GM12891 (cell line): Measurements from ENCODE around the gene SLC30A5.
"Not testable (repeated sequence)": the region's sequence is repeated elsewhere in the genome, so short reads cannot be mapped to it uniquely, and the experiment has no call there.

Experiments
- DNase-seq: peaks from one replicate; pipeline ENCODE4 v3.0.0; 2011; ENCODE audit warnings: low spot score; ENCODE audit not compliant: insufficient read length
- FAIRE-seq: peaks from 2 replicates; lab custom pipeline; 2011; peaks lifted over from hg19 to GRCh38; lab: Jason Lieb, UNC
- PAX5 ChIP-seq: IDR thresholded peaks from 2 replicates; pipeline ENCODE4 v1.6.1; 2011; ENCODE audit warnings: low read length, moderate library complexity, mild to moderate bottlenecking; ENCODE audit not compliant: insufficient read depth, severe bottlenecking
- POLR2A ChIP-seq: IDR thresholded peaks from 2 replicates; pipeline ENCODE4 v1.6.1; 2011; ENCODE audit warnings: low read depth, low read length, control low read depth
- POLR2AphosphoS5 ChIP-seq: IDR thresholded peaks from 2 replicates; pipeline ENCODE4 v1.6.1; 2011; ENCODE audit warnings: low read depth, low read length, control low read depth
- POU2F2 ChIP-seq: IDR thresholded peaks from 2 replicates; pipeline ENCODE4 v1.6.1; 2011; ENCODE audit warnings: low read depth, mild to moderate bottlenecking, control low read depth, low read length, moderate library complexity
- SPI1 ChIP-seq: IDR thresholded peaks from 2 replicates; pipeline ENCODE4 v1.6.1; 2011; ENCODE audit warnings: low read depth, low read length, control low read depth
- TAF1 ChIP-seq: IDR thresholded peaks from 2 replicates; pipeline ENCODE4 v1.6.1; 2011; ENCODE audit warnings: low read depth, low read length, control low read depth

Gene SLC30A5

DNA sequence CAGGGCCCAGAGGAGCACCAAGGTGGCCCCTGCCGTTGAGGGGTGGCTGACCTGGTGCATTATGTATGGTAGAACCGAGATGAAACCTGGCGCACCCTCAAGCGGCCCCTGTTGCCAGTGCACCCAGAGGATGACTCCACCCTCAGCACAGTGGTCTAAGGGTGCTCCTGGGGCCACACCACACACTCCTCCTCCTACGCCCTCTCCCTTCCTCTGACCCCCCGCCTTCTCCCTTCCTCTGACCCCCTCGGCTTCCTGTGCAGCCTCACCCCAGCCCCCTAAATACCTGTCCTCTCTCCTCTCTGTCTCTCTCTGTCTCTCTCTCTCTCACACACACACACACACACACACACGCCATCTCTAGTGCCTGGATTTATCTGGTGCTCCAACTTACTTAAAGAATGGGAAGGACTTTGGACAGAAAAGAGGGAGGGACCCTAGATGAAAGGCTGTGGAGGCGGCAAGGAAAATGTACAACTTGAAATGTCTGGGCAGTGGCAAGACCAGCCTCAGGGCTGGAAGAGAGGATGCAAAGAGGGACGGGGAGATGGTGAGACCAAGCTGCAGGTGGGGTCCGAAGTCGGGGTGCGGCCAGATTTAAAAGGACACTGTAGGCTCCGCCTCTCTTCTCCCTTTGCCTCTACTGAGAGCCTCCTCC lies 18.2 kb upstream of the SLC30A5 start:
- DNase-seq (no peak), FAIRE-seq (no peak)
- no peak for TF ChIP-seq POU2F2

DNA sequence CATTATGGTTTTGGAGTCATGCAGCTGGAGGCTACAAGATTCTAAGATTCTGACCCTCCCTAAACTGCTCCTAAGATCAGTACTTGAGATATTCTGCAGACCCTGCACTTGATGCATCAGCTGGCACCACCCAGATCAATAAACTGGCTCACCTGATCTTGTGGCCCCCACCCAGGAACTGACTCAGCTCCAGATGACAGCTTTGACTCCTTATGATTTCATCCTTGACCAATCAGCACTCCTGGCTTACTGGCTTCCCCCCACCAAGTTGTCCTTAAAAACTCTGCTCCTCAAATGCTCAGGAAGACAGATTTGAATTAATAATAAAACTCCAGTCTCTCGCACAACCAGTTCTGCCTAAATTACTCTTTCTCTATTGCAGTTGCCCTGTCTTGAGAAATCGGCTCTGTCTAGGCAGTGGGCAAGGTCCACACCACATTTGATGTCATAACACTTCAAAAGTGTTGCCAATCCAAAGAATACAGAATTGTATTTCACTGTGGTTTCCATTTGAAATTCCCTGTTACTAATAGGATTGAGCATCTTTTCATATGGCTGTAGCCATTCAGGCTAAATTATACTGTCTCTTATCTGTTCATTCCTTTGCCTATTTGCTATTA lies 14.8 kb upstream of the SLC30A5 start:
- no peak for FAIRE-seq
- no peak for TF ChIP-seq SPI1
- no peak for TF ChIP-seq TAF1
- no peak for TF ChIP-seq POU2F2
- no peak for TF ChIP-seq POLR2AphosphoS5
- no peak for TF ChIP-seq POLR2A
- DNase-seq: no peak

DNA sequence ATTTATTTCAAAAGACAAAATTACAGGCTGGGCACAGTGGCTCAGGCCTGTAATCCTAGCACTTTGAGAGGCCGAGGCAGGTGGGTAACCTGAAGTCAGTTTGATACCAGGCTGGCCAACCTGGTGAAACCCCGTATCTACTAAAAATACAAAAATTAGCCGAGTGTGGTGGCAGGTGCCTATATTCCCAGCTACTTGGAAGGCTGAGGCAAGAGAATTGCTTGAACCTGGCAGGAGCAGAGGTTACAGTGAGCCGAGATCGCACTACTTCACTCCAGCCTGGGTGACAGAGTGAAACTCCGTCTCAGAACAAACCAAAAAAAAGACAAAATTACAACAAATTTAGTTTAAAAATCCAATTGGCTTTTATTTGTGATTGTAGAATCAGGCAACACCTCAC lies 14.3 kb upstream of the SLC30A5 start:
- FAIRE-seq (no peak), DNase-seq (no peak)
- no peak for TF ChIP-seq POLR2A
- TF ChIP-seq TAF1: no peak
- no peak for TF ChIP-seq SPI1
- no peak for TF ChIP-seq PAX5
- no peak for TF ChIP-seq POU2F2
- TF ChIP-seq POLR2AphosphoS5: no peak

DNA sequence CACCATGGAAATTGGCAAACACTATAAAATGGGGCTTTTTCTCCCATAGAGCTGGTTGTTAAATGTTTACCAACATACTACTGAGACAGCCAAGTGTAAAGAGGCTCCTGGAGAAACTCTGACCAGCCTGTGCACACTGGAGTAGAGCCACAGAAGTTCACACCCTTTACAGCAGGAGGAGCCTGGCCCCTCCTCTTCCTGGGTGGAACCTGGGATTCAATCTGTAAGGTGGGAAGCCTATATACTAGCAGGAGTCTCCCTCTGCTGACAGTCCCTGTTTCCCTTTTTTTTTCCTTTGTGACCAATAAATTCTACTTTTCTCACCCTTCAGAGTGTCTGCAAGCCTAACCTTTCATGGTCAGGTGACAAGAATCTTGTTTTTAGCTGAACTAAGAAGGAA lies 10.4 kb upstream of the SLC30A5 start:
- FAIRE-seq (no peak), DNase-seq (no peak)
- no peak for TF ChIP-seq POU2F2
- no peak for TF ChIP-seq POLR2A
- TF ChIP-seq PAX5: no peak
- no peak for TF ChIP-seq TAF1
- TF ChIP-seq POLR2AphosphoS5: no peak
- TF ChIP-seq SPI1: no peak

DNA sequence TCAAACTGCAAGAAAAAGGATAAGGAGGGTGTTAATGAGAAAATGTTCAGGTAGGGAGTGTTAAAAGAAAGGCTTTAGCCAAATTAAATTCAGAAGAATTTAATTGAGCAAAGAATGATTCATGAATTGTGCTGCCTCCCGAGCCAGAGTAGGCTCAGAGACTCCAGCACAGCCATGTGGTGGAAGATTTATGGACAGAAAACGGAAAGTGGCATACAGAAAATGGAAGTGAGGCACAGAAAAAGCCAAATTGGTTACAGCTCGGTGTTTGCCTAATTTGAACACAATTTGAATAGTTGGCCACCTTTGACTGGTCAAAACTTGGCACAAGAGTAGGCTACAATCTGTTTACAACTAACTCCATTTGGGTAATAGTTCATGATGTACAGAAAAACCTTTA lies 9.6 kb upstream of the SLC30A5 start:
- no peak for TF ChIP-seq POLR2AphosphoS5
- no peak for TF ChIP-seq POLR2A
- TF ChIP-seq TAF1: no peak
- TF ChIP-seq SPI1: no peak
- no peak for TF ChIP-seq POU2F2
- TF ChIP-seq PAX5: no peak
- FAIRE-seq (peak; percentile 50), DNase-seq (no peak)

DNA sequence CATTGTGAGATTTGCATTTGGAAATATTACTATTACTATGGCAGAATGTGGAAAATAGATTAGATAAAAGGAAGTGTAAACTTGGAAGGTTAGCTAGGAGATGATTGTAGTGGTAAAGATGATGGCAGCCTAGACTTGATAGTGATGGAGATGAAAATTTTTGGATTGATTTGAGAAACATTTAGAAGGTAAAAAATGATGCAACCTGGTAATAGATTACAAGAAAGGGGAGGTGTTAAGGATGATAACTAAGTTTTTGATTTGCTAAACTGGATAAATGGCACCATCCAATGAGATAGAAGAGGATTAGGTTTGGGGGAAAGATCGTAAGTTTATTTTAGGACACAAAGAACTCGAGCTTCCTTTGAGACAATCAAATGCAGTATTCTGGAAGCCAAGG lies 8.9 kb upstream of the SLC30A5 start:
- peak; percentile 28 for FAIRE-seq

DNA sequence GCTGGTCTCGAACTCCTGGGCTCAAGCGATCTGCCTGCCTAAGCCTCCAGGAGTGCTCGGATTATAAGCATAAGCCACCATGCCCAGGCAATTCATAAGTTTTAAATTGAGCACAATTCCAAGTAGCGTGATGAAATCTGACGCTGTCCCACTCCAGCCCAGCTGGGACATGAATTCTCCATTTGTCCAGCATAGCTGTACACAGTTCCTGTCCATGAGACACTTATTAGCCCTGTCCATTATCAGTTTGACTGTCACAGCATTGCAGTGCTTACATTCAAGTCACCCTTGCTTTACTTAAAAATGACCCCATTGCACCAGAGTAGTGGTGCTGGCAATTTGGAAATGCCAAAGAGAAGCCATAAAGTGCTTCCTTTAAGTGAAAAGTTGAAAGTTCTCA lies 7.6 kb upstream of the SLC30A5 start:
- no peak for TF ChIP-seq POLR2A
- FAIRE-seq (no peak), DNase-seq (no peak)

More for the DNA sequence above, 8.9 kb upstream of the SLC30A5 start:
- TF ChIP-seq POLR2AphosphoS5 (no peak), SPI1 (no peak), TAF1 (no peak), PAX5 (no peak), POU2F2 (no peak), POLR2A (no peak)
- no peak for DNase-seq

DNA sequence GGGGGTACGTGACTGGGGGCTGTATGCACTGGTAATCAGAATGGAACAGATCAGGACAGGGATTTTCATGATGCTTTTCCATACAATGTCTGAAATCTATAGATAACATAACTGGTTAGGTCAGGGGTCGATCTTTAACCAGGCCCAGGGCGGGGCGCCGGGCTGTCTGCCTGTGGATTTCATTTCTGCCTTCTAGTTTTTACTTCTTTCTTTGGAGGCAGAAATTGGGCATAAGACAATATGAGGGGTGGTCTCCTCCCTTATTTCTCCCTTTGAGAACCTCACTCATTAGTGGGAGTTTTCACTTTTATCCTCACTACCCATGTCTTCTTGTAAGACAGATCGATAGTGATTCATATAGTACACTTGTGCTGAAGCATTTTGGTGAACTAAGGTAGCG lies 5.8 kb upstream of the SLC30A5 start:
- not testable (repeated sequence) for DNase-seq, FAIRE-seq

DNA sequence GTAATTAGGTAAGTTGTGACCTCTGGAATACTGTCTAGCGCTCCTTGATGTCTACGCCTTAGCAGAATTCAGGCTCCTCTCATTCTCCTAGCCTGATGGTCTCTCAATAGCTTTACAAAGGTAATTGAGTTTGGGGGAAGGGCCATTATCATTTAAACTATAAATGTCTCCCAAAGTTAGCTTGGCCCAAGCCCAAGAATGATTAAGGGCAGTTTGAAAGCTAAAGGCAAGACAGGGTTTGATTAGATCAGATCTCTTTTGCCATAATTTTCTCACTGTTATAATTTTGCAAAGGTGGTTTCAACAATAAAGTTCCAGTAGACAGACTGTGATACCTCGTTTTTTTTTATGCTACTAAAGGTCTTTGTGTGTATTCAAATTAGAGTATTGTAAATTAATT lies 3.7 kb upstream of the SLC30A5 start:
- TF ChIP-seq POLR2A (no peak), POLR2AphosphoS5 (no peak), PAX5 (no peak), TAF1 (no peak), SPI1 (no peak), POU2F2 (no peak)
- FAIRE-seq: no peak
- DNase-seq: no peak

DNA sequence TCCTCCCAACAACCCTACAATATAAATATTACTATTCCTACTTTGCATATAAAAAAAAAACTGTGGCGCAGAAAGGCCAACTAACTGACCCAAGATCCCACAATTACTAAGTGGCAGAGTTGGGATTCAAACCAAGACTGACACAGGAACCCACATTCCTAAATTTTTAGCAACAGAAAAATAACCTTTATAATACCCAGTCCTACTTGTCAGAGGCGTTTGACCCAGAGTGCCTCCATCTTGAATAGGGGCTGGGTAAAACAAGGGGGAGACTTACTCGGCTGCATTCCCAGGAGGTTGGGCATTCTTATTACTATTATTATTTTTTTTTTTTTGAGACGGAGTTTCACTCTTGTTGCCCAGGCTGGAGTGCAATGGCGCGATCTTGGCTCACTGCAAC lies 2.0 kb upstream of the SLC30A5 start:
- TF ChIP-seq PAX5 (no peak), POLR2AphosphoS5 (no peak), TAF1 (no peak), POLR2A (no peak), SPI1 (no peak), POU2F2 (no peak)
- FAIRE-seq (no peak), DNase-seq (no peak)

DNA sequence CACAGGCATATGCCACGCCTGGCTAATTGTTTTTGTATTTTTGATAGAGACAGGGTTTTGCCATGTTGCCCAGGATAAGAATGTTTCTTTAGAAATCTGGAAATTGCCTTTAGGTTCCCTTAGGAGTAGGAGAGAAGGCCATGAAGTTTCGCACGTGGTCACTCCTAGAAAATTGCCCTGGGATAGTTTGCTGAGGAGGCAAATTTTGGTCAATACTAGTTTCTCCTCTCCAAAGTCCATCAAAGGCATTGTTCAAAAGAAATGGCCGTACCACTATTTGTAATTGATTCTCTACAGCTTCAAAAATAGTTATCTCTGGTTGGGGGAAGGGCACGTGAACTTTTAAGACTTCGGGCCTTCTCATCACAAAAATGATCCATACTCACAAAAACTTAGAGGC lies 845 bp upstream of the SLC30A5 start:
- TF ChIP-seq POLR2A: no peak
- TF ChIP-seq SPI1: no peak
- TF ChIP-seq POU2F2: no peak
- no peak for TF ChIP-seq POLR2AphosphoS5
- no peak for TF ChIP-seq PAX5
- FAIRE-seq (no peak), DNase-seq (no peak)
